ENCODE measurements around the gene JPH3.

JPH3 gene

DNA sequence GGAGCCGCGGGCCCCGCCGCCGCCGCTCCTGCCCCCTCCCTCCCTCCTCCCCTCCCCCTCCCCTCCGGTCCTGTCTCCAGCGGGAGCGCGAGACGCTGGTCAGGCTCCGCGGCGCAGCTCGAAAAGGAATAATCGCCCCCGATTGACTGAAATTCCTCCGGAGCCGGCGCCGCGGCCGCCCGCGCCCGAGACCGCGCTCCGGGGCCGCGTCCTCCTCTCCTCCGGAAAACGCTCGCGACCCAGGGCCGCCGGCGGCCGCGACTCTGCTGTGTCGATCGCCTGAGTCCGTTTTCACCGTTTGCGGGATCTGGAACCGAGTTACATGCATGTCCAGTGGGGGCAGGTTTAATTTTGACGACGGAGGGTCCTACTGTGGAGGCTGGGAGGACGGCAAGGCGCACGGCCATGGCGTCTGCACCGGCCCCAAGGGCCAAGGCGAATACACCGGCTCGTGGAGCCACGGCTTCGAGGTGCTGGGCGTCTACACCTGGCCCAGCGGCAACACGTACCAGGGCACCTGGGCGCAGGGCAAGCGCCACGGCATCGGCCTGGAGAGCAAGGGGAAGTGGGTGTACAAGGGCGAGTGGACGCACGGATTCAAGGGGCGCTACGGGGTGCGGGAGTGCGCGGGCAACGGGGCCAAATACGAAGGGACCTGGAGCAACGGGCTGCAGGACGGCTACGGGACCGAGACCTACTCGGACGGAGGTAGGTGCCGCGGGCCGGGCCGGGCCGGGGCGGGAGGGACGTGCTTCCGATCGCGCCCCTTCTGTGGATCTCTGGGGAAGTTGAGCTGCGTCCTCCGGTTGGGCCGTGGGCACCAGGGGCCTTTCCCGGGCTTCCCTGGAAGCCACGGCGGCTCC lies 744 bp downstream of the JPH3 start:
- no peak for DNase-seq

- no peak for DNase-seq
These were observed 1.7 kb downstream of the JPH3 start for GRCh38 chr16:87603684-87604633.

DNA sequence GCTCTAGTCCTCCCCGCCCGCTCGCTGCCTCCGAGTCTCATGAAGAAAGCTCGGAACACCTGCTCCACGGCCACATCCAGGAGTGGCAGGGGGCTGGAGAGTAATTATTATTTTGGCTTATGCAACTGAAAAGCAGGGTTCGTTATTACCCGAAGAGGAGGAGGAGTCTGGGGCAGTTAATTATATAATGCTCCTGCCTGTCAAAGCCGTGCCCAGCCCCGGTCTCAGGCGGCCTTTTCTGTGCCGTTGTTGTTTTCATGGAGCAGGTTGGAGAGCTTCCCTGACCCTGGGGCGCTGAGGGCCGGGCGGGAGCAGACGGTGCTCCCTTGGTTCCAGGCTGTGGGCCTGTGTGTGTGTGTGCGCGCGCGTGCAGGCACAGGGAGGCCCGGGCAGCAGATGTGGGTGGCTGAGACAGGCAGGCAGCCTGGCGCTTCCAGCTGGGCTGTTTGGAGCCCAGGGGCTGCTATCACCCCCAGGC lies 2.4 kb downstream of the JPH3 start:
- no peak for DNase-seq

- DNase-seq: no peak
These were observed 4.9 kb downstream of the JPH3 start for GRCh38 chr16:87607223-87607622.

DNA sequence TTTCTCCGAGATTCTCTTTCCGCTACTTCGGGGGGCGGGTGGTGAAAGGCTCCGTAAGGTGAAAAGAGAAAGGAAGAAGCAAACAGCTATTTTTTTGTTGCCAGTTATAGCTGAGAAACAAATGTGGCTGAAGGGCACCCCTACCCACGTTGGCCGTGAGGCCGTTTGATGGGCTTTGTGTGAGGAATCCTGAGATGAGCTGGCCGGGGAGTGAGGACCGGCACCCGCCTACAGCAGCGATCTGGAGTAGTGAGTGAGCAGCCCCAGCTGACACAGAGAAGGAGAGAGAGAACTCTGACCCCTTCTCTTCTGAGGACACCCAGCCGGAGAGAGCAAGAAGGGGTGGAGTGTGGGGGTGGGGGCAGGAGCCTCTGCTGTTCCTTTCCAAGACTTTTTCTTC lies 5.6 kb downstream of the JPH3 start:
- DNase-seq: no peak

- DNase-seq: no peak
These were observed 6.2 kb downstream of the JPH3 start for GRCh38 chr16:87608400-87608985.

DNA sequence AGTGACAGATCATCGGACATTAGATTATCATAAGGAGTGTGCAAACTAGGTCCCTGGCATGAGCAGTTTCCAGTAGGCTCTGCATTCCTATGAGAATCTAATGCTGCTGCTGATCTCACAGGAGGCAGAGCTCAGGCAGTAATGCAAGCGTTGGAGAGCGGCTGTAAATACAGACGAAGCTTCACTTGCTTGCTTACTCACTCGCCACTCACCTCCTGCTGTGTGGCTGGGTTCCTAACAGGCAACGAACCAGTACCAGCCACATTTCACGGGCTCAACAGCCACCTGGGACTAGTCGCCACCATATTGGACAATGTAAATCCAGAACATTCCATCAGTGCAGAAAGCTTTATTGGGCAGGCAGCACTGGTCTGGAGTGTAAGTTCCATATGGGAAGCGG lies 7.7 kb downstream of the JPH3 start:
- DNase-seq: no peak

GRCh38 chr16:87611456-87611855 lies 9.1 kb downstream of the JPH3 start:
- DNase-seq: no peak

DNA sequence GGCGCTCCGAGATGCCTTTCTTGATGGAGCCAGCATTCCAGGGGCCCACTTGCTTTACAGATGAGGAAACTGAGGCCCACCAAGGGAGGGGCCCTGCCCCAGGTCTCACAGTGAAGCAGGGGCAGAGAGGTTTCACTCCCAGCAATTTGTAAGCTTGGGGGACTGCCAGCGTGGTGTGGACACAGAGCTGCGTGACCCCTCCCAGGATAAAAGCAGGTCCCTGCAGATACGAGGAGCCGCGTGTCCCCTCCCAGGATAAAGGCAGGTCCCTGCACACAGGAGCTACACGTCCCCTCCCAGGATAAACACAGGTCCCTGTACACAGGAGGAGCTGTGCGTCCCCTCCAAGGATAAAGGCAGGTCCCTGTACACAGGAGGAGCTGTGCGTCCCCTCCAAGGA lies 11.7 kb downstream of the JPH3 start:
- no peak for DNase-seq

GRCh38 chr16:87615621-87616041 lies 13.3 kb downstream of the JPH3 start:
- DNase-seq: no peak

DNA sequence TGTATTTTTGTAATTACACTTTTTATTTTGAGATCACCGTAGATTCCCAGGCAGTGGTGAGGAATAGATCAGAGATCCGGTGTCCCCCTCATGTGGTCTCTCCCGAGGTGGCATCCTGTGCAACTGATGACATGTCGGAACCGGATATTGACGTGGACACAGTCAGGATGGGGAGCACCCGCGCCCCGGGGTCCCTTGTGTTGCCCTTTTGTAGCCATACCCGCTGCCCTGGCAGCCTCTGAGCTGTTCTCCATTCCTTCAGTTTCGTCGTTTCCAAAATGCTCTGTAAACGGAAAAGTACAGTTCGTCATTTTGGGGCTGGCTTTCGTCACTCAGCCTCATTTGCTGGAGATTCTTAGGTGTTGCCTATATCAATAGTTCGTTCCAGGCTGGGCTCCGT lies 14.2 kb downstream of the JPH3 start:
- no peak for DNase-seq

DNA sequence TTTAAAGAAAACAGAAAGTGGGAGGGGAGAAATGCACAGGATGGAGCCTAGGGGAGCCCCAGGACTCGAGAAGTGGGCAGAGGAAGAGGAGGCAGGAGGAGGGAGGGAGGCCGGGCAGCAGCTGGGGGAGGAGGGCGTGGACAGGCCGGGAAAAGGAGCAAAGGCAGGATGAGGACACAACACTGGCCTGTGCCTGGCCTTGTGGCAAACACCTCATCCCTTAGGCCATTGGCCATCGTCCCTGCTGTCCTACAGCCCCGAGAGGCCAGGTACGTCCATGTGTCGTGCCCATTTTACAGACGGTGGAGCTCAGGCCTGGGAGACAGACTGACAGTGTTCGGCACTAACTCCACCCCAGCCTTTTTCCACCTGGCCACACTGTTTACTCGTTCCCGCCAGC lies 15.9 kb downstream of the JPH3 start:
- no peak for DNase-seq

- no peak for DNase-seq
These were observed 17.3 kb downstream of the JPH3 start for GRCh38 chr16:87619360-87620200.

DNA sequence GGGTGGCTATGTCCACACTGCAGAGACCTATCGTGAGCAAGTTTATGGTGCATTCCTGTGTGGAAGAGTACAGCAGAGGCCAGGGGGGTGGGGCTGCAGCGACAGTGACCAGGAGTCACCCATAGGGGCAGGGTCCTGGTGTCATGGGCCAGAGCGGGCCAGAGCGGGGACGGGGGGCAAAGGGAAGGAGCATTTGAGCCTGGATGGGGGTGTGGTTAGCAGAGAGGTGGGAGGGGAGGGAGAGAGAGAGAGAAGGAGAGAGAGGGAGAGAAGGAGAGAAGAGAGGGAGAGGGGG lies 17.8 kb downstream of the JPH3 start:
- no peak for DNase-seq

- DNase-seq: no peak
These were observed 19.2 kb downstream of the JPH3 start for GRCh38 chr16:87621550-87621829.

GRCh38 chr16:87621976-87622713 lies 19.8 kb downstream of the JPH3 start:
- no peak for DNase-seq

DNA sequence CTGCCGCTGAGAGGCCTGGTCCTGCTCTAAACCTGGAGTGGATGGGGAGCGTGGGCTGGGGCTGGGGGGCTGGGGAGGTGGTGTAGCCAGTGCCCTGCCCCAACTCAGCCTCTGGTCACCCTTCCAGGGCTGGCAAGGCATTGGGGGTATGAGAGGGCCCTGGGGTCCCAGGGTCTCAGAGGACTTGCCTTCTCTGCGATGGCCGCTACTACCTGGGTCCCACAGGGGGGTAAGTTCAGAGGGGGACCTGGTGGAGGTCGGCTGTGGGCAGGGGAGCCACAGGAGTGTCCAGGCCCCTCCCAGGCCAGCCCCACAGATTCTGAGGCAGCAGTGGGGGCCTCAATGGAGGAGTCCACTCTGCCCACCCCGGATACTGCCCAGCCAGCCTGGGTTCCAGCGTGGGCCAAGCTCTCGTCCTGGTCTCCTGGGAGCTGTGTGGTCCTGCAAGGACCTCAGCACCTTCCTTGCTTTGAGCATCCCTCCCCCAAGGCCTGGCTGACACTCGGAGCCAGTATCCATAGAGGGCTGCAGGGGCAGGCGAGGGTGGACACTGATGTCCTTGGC lies 20.5 kb downstream of the JPH3 start:
- no peak for DNase-seq

- DNase-seq: no peak
These were observed 23.0 kb downstream of the JPH3 start for GRCh38 chr16:87625241-87625797.

- no peak for DNase-seq
These were observed 24.1 kb downstream of the JPH3 start for GRCh38 chr16:87626401-87626800.

DNA sequence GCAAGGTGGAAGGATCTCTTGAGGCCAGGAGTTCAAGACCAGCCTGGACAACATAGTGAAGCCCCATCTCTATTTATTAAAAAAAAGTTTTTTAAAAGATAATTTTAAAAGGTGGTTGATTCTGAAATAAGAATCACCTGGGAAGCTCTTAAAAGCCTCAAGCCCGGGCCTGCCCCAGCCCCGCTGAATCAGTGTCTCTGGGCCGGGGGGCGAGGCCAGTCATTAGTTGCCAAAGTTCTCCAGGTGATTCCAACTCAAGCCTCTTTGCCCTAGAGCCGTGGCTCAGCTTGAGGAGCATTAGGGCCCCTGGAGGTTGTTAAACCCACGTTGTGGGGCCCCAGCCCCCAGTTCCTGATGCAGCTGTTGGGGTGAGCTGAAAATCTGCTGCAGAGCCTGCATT lies 24.6 kb downstream of the JPH3 start:
- no peak for DNase-seq

GRCh38 chr16:87627542-87628245 lies 25.4 kb downstream of the JPH3 start:
- DNase-seq: no peak
